ENCODE measurements around the gene EHD4.

The EHD4 gene

GRCh38 chr15:41972253-41973242 lies at the start of gene EHD4:
EHD4 (minus strand) TSS chr15:41972557; CDS start chr15:41972494, 63 bp downstream.
- Histone ChIP-seq H3K36me3 (ENCODE audit: control insufficient read depth in 2 of 2, insufficient read depth in 2 of 2, low read length in 2 of 2) (peaks cover 0 to 2% of the 10 kb centered on the region in 2 donors), H3K9me3 (ENCODE audit: control insufficient read depth in 2 of 2, low read length in 2 of 2) (no peaks in the 10 kb centered on the region), H3K27ac (ENCODE audit: low read length) (no peak within 1 kb of the TSS), H3K27me3 (ENCODE audit: control insufficient read depth in 1 of 2, insufficient read depth in 2 of 2, low read length in 2 of 2) (peaks cover 2 to 4% of the 10 kb centered on the region in 2 donors), H3K9ac (ENCODE audit: low read length in 2 of 2) (peak within 1 kb of the TSS; percentile 74 to 80), H3K4me3 (ENCODE audit: low read length in 2 of 2) (peak within 1 kb of the TSS; percentile 84 to 95), H3K4me1 (ENCODE audit: control insufficient read depth, insufficient read depth, low read length) (peaks cover 6% of the 10 kb centered on the region)

- Histone ChIP-seq H3K27me3 (ENCODE audit: control insufficient read depth in 1 of 2, insufficient read depth in 2 of 2, low read length in 2 of 2) (peaks cover 0 to 2% of the 10 kb centered on the region in 2 donors), H3K4me3 (ENCODE audit: low read length in 2 of 2) (no peak overlapping the region), H3K4me1 (ENCODE audit: control insufficient read depth, insufficient read depth, low read length) (no peaks in the 10 kb centered on the region), H3K36me3 (ENCODE audit: control insufficient read depth in 2 of 2, insufficient read depth in 2 of 2, low read length in 2 of 2) (no peaks in the 10 kb centered on the region), H3K9ac (ENCODE audit: low read length in 2 of 2) (no peak overlapping the region), H3K27ac (ENCODE audit: low read length) (no peak overlapping the region), H3K9me3 (ENCODE audit: control insufficient read depth in 2 of 2, low read length in 2 of 2) (no peaks in the 10 kb centered on the region)
Measured at GRCh38 chr15:42021593-42021992, 49.2 kb upstream of the EHD4 start.

GRCh38 chr15:42020713-42021273 lies 48.4 kb upstream of the EHD4 start, which contains the start of gene PLA2G4E:
PLA2G4E (minus strand) TSS chr15:42021042; CDS start chr15:42021030, 12 bp downstream.
- Histone ChIP-seq H3K36me3 (ENCODE audit: control insufficient read depth in 2 of 2, insufficient read depth in 2 of 2, low read length in 2 of 2) (no peaks in the 10 kb centered on the region), H3K4me3 (ENCODE audit: low read length in 2 of 2) (no peak within 1 kb of the TSS), H3K4me1 (ENCODE audit: control insufficient read depth, insufficient read depth, low read length) (no peaks in the 10 kb centered on the region), H3K27me3 (ENCODE audit: control insufficient read depth in 1 of 2, insufficient read depth in 2 of 2, low read length in 2 of 2) (peaks cover 0 to 2% of the 10 kb centered on the region in 2 donors), H3K9me3 (ENCODE audit: control insufficient read depth in 2 of 2, low read length in 2 of 2) (no peaks in the 10 kb centered on the region), H3K27ac (ENCODE audit: low read length) (no peak within 1 kb of the TSS), H3K9ac (ENCODE audit: low read length in 2 of 2) (no peak within 1 kb of the TSS)

GRCh38 chr15:42018306-42019224 lies 46.2 kb upstream of the EHD4 start:
- Histone ChIP-seq H3K9ac (ENCODE audit: low read length in 2 of 2) (no peak overlapping the region), H3K27ac (ENCODE audit: low read length) (no peak overlapping the region), H3K27me3 (ENCODE audit: control insufficient read depth in 1 of 2, insufficient read depth in 2 of 2, low read length in 2 of 2) (peaks cover 0 to 2% of the 10 kb centered on the region in 2 donors), H3K4me1 (ENCODE audit: control insufficient read depth, insufficient read depth, low read length) (no peaks in the 10 kb centered on the region), H3K4me3 (ENCODE audit: low read length in 2 of 2) (no peak overlapping the region), H3K9me3 (ENCODE audit: control insufficient read depth in 2 of 2, low read length in 2 of 2) (no peaks in the 10 kb centered on the region), H3K36me3 (ENCODE audit: control insufficient read depth in 2 of 2, insufficient read depth in 2 of 2, low read length in 2 of 2) (no peaks in the 10 kb centered on the region)

GRCh38 chr15:42016971-42017370 lies 44.6 kb upstream of the EHD4 start:
- no peaks in the 10 kb centered on the region for H3K9me3 ChIP-seq (ENCODE audit: control insufficient read depth in 2 of 2, low read length in 2 of 2)

GRCh38 chr15:42014406-42014805 lies 42.0 kb upstream of the EHD4 start:
- H3K36me3 ChIP-seq (ENCODE audit: control insufficient read depth in 2 of 2, insufficient read depth in 2 of 2, low read length in 2 of 2), result no peaks in the 10 kb centered on the region
- H3K27ac ChIP-seq (ENCODE audit: low read length), result no peak overlapping the region
- H3K27me3 ChIP-seq (ENCODE audit: control insufficient read depth in 1 of 2, insufficient read depth in 2 of 2, low read length in 2 of 2), result no peaks in the 10 kb centered on the region
- no peak overlapping the region for H3K4me3 ChIP-seq (ENCODE audit: low read length in 2 of 2)
- no peak overlapping the region for H3K9ac ChIP-seq (ENCODE audit: low read length in 2 of 2)
- H3K9me3 ChIP-seq (ENCODE audit: control insufficient read depth in 2 of 2, low read length in 2 of 2), result no peaks in the 10 kb centered on the region
- H3K4me1 ChIP-seq (ENCODE audit: control insufficient read depth, insufficient read depth, low read length), result no peaks in the 10 kb centered on the region

More at GRCh38 chr15:42016971-42017370, 44.6 kb upstream of the EHD4 start:
- Histone ChIP-seq H3K4me3 (ENCODE audit: low read length in 2 of 2) (no peak overlapping the region), H3K27me3 (ENCODE audit: control insufficient read depth in 1 of 2, insufficient read depth in 2 of 2, low read length in 2 of 2) (no peaks in the 10 kb centered on the region), H3K9ac (ENCODE audit: low read length in 2 of 2) (no peak overlapping the region), H3K36me3 (ENCODE audit: control insufficient read depth in 2 of 2, insufficient read depth in 2 of 2, low read length in 2 of 2) (no peaks in the 10 kb centered on the region), H3K27ac (ENCODE audit: low read length) (no peak overlapping the region), H3K4me1 (ENCODE audit: control insufficient read depth, insufficient read depth, low read length) (no peaks in the 10 kb centered on the region)

GRCh38 chr15:42012928-42013482 lies 40.6 kb upstream of the EHD4 start:
- Histone ChIP-seq H3K4me3 (ENCODE audit: low read length in 2 of 2) (no peak overlapping the region), H3K36me3 (ENCODE audit: control insufficient read depth in 2 of 2, insufficient read depth in 2 of 2, low read length in 2 of 2) (no peaks in the 10 kb centered on the region), H3K27me3 (ENCODE audit: control insufficient read depth in 1 of 2, insufficient read depth in 2 of 2, low read length in 2 of 2) (no peaks in the 10 kb centered on the region), H3K4me1 (ENCODE audit: control insufficient read depth, insufficient read depth, low read length) (no peaks in the 10 kb centered on the region), H3K9me3 (ENCODE audit: control insufficient read depth in 2 of 2, low read length in 2 of 2) (no peaks in the 10 kb centered on the region), H3K9ac (ENCODE audit: low read length in 2 of 2) (no peak overlapping the region), H3K27ac (ENCODE audit: low read length) (no peak overlapping the region)

- no peaks in the 10 kb centered on the region for H3K36me3 ChIP-seq (ENCODE audit: control insufficient read depth in 2 of 2, insufficient read depth in 2 of 2, low read length in 2 of 2)
- H3K4me3 ChIP-seq (ENCODE audit: low read length in 2 of 2), result no peak overlapping the region
- no peaks in the 10 kb centered on the region for H3K27me3 ChIP-seq (ENCODE audit: control insufficient read depth in 1 of 2, insufficient read depth in 2 of 2, low read length in 2 of 2)
- H3K4me1 ChIP-seq (ENCODE audit: control insufficient read depth, insufficient read depth, low read length), result no peaks in the 10 kb centered on the region
- no peaks in the 10 kb centered on the region for H3K9me3 ChIP-seq (ENCODE audit: control insufficient read depth in 2 of 2, low read length in 2 of 2)
- no peak overlapping the region for H3K27ac ChIP-seq (ENCODE audit: low read length)
- no peak overlapping the region for H3K9ac ChIP-seq (ENCODE audit: low read length in 2 of 2)
Measured at GRCh38 chr15:42012241-42012640, 39.9 kb upstream of the EHD4 start.

GRCh38 chr15:42011074-42011473 lies 38.7 kb upstream of the EHD4 start:
- H3K9ac ChIP-seq (ENCODE audit: low read length in 2 of 2), result no peak overlapping the region
- H3K27ac ChIP-seq (ENCODE audit: low read length), result no peak overlapping the region

GRCh38 chr15:42010434-42010833 lies 38.1 kb upstream of the EHD4 start:
- no peaks in the 10 kb centered on the region for H3K36me3 ChIP-seq (ENCODE audit: control insufficient read depth in 2 of 2, insufficient read depth in 2 of 2, low read length in 2 of 2)
- H3K27me3 ChIP-seq (ENCODE audit: control insufficient read depth in 1 of 2, insufficient read depth in 2 of 2, low read length in 2 of 2), result no peaks in the 10 kb centered on the region
- no peaks in the 10 kb centered on the region for H3K4me1 ChIP-seq (ENCODE audit: control insufficient read depth, insufficient read depth, low read length)
- H3K9ac ChIP-seq (ENCODE audit: low read length in 2 of 2), result no peak overlapping the region
- no peak overlapping the region for H3K4me3 ChIP-seq (ENCODE audit: low read length in 2 of 2)
- H3K27ac ChIP-seq (ENCODE audit: low read length), result no peak overlapping the region
- H3K9me3 ChIP-seq (ENCODE audit: control insufficient read depth in 2 of 2, low read length in 2 of 2), result no peaks in the 10 kb centered on the region

More at GRCh38 chr15:42011074-42011473, 38.7 kb upstream of the EHD4 start:
- H3K4me1 ChIP-seq (ENCODE audit: control insufficient read depth, insufficient read depth, low read length), result no peaks in the 10 kb centered on the region
- no peak overlapping the region for H3K4me3 ChIP-seq (ENCODE audit: low read length in 2 of 2)
- H3K27me3 ChIP-seq (ENCODE audit: control insufficient read depth in 1 of 2, insufficient read depth in 2 of 2, low read length in 2 of 2), result no peaks in the 10 kb centered on the region
- H3K9me3 ChIP-seq (ENCODE audit: control insufficient read depth in 2 of 2, low read length in 2 of 2), result no peaks in the 10 kb centered on the region
- H3K36me3 ChIP-seq (ENCODE audit: control insufficient read depth in 2 of 2, insufficient read depth in 2 of 2, low read length in 2 of 2), result no peaks in the 10 kb centered on the region

Data from stomach smooth muscle (tissue), 2 donors.